Uterus (tissue), 2 donors: ENCODE results near the gene KPNA3.

Experiments used
- POLR2A ChIP-seq, 2 donors: fragments of 450-650 bp; IDR thresholded peaks; one replicate each; pipeline ENCODE4 v1.6.1; 2016; ENCODE audit warnings: antibody characterized with exemption in 2 of 2, mild to moderate bottlenecking in 1 of 2, moderate library complexity in 1 of 2
- TF ChIP-seq, protein P1 (sequence below), 4 experiments: fragments of 200-600 bp in 2 of 4; fragments of 450-650 bp in 2 of 4; sonication (generic) in 2 of 4; IDR thresholded peaks; one replicate each; pipeline ENCODE4 v1.5.1; 2016 to 2019; ENCODE audit warnings: antibody characterized with exemption in 4 of 4, mild to moderate bottlenecking in 2 of 4, moderate library complexity in 1 of 4

GRCh38 chr13:49841964-49842363 is 49.5 kb upstream of the KPNA3 start:
- TF ChIP-seq, protein P1, sequence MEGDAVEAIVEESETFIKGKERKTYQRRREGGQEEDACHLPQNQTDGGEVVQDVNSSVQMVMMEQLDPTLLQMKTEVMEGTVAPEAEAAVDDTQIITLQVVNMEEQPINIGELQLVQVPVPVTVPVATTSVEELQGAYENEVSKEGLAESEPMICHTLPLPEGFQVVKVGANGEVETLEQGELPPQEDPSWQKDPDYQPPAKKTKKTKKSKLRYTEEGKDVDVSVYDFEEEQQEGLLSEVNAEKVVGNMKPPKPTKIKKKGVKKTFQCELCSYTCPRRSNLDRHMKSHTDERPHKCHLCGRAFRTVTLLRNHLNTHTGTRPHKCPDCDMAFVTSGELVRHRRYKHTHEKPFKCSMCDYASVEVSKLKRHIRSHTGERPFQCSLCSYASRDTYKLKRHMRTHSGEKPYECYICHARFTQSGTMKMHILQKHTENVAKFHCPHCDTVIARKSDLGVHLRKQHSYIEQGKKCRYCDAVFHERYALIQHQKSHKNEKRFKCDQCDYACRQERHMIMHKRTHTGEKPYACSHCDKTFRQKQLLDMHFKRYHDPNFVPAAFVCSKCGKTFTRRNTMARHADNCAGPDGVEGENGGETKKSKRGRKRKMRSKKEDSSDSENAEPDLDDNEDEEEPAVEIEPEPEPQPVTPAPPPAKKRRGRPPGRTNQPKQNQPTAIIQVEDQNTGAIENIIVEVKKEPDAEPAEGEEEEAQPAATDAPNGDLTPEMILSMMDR (IDR thresholded peaks at IDR 0.05): no peak
- no peak for TF ChIP-seq POLR2A (IDR thresholded peaks at IDR 0.05)
